GM19238 (cell line): ENCODE measurements around the gene C1orf105.
"Not testable (repeated sequence)": the region's sequence is repeated elsewhere in the genome, so short reads cannot be mapped to it uniquely, and the experiment has no call there.

Experiments used
- DNase-seq: peaks from one replicate; pipeline ENCODE4 v3.0.0; 2011; ENCODE audit warnings: low spot score; ENCODE audit not compliant: insufficient read length

C1orf105 gene, protein sequence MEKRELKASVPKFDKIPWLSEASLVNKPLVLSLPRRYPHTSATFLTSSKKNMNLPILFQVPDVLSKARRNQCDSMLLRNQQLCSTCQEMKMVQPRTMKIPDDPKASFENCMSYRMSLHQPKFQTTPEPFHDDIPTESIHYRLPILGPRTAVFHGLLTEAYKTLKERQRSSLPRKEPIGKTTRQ

GRCh38 chr1:172420385-172420784, at the start of gene C1orf105:
TSS of gene C1orf105 (plus strand) at chr1:172420685. CDS start at chr1:172420886, 201 bp downstream.
- no peak for DNase-seq

- not testable (repeated sequence) for DNase-seq
Measured at GRCh38 chr1:172371646-172372045, 48.8 kb upstream of the C1orf105 start.

DNA sequence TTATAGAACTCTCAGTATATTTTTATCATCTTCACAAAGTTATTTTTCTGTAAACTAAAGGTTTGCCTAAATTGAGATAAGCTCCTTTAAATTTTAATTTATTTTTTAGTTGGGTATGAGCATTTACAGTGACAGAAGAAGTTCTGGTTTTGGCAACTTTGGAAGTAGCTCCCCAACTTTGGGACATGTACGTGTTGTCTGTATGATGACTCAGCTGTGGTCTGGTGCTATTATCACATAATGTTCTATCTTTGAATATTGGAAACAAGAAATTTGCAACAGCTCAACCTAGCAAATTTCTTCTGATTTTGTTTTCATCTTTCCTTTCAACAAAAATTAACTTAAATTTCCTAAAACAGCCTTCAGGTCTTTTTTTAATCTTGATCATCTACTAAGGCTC, 46.6 kb upstream of the C1orf105 start:
- DNase-seq, result no peak

- no peak for DNase-seq
Measured at GRCh38 chr1:172375211-172375631, 45.3 kb upstream of the C1orf105 start.

DNA sequence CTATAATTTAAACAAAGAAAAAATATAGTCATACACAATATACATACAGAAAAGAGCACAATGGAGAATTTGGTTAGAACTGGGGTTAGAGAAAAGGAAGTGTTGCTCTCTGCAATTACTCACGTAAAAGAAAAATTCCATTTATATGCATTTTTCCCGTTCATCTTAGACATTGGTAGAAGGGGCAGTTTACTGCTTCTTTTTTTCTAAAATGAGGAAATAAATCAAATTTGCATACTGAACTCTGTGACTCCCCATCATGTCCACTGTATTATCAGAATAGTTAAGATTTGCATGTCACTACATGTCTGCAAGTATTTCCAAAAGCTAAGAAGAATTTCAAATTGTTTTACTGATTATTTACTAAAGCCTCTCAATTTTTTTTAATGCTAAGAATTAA, 44.1 kb upstream of the C1orf105 start:
- no peak for DNase-seq

GRCh38 chr1:172377565-172377964, 42.9 kb upstream of the C1orf105 start:
- no peak for DNase-seq

DNA sequence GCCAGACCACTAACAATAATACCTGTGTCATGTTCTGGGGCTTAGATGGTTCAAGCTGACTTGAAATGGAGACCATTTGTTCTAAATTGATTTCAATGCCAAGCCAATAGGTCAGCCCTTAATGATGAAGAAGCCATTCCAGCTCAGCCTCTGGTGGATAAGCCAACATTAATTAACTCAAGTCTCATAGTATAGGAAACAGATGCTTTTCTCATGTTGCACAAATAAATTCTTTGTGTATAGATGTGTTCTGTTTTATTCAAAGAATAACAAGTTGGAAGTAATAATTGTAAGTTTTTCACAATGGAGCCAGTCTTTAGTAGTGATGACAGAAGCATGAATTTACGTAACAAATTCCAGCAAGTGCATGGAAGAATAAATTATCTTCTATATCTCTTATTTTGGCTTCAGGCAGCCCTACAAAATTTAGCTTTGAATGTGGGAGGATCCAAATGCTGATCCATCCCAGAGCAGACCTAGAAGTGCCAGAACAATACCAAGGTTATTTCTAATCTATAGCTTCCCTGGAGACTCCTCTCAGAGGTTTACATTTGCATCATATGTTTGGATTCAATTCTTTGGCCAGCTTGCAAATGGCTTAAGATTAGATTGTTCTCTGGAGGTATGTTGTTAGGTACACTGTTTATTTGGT, 42.2 kb upstream of the C1orf105 start:
- DNase-seq, result no peak

GRCh38 chr1:172380441-172381244, 39.8 kb upstream of the C1orf105 start:
- DNase-seq, result no peak

- DNase-seq, result no peak
Measured at GRCh38 chr1:172381946-172382345, 38.5 kb upstream of the C1orf105 start.

GRCh38 chr1:172382406-172382805, 38.1 kb upstream of the C1orf105 start:
- DNase-seq, result no peak

DNA sequence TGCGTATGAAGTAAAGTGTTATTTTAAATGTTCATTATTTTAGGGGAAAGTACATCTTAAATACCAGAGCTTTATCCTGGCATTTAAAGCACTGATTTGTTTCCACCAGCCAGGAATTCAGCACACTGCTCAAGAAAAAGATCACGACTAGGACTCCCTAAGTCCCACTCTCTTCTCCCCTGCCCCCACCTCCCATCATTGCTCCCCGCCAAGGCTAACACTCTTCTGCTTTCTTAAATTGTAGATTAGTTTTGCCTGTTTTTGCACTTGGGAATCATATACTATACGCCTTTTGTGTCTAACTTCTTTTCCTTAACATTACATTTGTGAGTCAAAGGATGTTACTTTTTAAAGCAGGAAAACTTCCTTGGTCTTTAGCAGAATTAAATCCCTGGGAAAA, 37.5 kb upstream of the C1orf105 start:
- DNase-seq, result no peak

GRCh38 chr1:172383536-172383935, 36.9 kb upstream of the C1orf105 start:
- DNase-seq, result no peak

DNA sequence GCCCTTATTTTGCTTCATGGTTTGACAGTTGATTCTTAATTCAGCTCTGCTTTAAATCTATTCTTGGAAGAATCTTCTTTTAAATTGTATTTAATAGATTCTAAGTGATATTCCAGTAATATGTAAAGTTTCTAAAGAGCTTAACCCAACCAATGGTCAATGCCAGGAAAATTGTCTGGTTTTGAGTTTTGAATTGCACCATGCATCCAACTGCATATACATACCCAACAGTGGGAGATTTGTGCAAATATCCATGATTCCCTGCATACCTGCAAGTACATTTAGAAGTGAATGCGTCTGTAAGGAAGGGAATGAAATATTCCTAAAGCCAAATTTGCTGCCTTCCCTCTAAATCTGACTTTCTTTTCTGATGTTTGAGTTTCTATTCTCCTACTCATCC, 35.8 kb upstream of the C1orf105 start:
- DNase-seq, result no peak

DNA sequence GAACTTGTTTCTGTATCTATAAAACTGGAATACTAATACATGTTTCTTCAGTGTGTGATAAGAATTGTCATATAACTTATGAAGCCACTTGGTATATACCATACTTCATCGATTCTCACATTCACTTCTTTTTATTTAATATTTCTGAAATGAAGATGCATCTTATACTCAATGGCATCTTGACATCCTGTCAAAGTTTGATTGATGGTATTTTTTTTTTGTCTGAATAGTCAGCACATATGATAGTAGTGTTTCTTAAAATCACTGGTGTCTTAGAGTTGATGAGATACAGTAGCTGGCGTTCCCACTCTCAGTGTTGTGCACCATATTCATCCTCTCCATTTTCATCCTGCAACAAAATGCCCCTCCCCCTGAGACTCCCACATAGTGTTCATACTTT, 34.4 kb upstream of the C1orf105 start:
- DNase-seq, result no peak

DNA sequence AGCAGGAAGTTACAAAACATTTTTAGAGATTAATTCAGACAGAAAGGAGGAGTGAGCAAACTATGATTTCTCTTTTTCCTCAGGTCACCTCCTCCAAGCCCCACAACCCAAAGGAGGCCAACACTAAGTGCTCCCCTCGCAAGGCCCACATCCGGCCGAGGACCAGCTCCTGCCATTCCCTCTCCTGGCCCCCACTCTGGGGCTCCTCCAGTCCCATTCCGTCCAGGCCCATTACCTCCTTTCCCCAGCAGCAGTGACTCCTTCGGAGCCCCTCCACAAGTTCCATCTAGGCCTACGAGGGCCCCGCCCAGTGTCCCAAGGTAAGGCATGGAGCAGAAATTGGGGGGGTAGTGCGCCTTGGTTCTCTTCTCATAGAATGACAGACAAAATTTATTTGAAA, 32.0 kb upstream of the C1orf105 start:
- no peak for DNase-seq

- DNase-seq, result no peak
Measured at GRCh38 chr1:172390301-172390682, 30.2 kb upstream of the C1orf105 start.

DNA sequence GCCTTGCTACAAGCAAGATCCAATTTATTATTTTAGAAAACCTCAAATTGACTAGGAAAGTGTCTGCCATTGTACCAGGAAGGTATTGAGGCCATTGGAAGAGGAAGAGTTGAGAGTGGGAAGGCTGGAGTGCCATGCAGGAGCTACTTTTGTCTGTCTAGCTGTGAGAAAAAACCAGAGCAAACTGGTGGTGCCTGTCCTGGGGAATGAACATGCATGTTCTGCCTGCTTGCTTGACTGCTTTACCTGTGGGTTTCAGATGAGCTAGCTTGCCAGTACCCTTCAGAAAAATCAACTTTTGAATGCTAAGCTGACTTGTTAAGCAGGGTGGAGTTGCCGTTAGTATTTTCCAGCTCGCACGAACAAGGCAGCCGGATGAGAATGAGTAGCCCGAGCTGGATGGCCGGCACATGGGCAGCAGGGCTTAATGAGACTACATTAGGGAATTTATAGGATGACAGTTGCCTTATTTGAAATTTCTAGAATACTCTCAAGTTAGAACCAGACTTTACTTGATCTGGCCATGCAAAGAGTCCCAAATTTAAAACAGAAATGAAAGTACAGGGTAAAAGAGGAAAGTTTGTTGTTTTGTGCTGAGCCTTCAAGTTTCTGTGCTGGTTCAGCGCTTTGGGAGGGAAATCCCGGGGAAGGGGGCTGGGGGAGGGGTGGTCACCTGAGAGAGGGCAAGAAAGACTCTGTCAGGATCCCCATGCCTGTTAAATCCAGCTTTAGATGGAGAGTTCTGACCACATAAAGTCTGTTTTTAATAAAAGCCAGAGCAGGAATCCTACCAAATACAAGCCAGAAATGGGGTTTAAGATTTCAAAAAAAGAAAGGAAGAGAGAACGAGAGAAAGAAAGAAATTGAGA, 29.6 kb upstream of the C1orf105 start:
- DNase-seq, result peak; percentile 12

GRCh38 chr1:172391976-172392375, 28.5 kb upstream of the C1orf105 start:
- no peak for DNase-seq

DNA sequence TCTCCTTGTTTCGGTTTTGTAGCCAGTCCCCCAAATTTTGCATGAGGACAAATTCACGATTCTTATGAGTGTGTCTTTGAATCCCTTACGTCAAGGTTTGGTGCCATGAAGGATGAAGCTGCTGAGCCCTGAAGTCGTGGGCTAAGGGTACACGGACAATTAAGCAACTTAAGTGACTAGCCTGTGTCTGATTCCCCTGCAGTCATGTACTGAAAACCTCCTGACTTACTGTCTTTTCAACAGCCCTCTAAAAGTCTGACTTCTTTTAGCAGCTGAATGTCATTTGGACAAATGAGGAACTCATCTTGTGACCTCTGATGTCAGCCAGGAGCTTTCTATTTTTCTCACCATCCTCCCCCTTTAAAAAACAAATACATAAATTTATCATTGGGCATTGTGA, 27.1 kb upstream of the C1orf105 start:
- no peak for DNase-seq

DNA sequence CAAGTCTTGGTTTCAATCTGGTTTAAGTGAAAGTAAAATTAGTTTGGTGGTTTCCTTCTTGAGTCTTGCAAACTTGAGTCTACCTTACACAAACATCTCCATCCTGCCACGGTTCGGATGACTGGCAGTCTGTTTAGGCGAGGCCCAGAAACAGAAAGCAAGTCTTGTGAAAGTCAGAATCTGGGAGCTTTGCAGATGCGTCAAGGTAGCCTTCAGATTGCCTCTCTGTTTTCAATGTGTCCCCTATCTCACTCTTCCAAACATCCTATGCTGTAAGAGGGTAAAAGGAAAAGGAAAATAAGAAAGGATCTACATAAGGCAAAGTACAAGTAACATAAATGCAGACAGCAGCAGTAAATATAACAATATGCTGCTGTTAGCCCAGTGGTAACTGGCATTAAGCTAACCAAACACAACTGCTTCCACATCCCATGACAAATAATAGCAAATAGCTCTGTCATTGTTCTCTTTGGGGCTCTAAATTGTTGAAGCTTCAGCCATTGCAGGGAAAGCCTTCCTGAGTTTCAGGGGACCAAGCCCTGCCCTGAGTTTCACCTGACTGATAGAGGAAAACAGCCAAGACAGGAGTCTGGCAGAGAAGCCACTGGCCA, 26.2 kb upstream of the C1orf105 start:
- peak; percentile 42 for DNase-seq

DNA sequence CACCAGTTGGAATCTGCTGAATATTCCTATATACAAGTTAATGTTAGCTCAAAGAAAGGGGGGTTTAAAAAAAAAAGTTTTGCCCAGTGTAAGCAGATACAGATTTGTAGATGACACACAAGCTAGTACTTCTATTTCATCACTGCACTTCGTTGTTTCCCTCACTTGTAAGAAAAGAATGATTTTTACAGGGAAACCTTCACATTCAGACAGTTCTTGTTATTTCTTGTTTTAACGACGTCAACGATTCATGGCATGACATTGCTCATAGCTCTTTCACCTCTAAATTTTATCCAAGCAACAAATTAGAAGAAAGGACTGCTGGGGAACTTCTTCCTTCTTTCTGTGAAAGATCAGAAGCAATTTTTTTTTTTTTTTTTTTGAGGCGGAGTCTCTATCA, 25.7 kb upstream of the C1orf105 start:
- no peak for DNase-seq
